Naive thymus-derived CD4-positive, alpha-beta T cell (primary cell): ENCODE results near the gene ASB12. TPM values are rescaled to one million over a fixed set of nuclear protein-coding genes. Genes with fewer than 3 reads are reported as not detected.

Experiments used
- polyA plus RNA-seq, 2 donors: library from polyadenylated mRNA; unstranded; fragments of 300-500 nt; fragmentation: Illumina TruSeq; gene quantifications; one replicate each; pipeline ENCODE4 v1.2.3, GENCODE V29; 2021
- total RNA-seq, 6 experiments: library from RNA in 5 of 6; stranded (reverse) in 5 of 6; gene quantifications; 1 replicate in 5 of 6; 2 replicates in 1 of 6; pipeline ENCODE4 v1.2.3 and lab custom pipeline; 2021 to 2026

Gene ASB12
- total and polyA plus RNA-seq, 7 experiments from 2014 or later, result 0.55 TPM; not detected in 6

Other genes with a start within 250 kb of the ASB12 start
- 1 to 10 TPM; 3.7 to 6.6 (median 5.0) TPM for gene AMER1, start 24.9 kb downstream of the ASB12 start, total RNA-seq
- under 1 TPM; 0.05 to 0.07 TPM for gene AMER1, start 24.9 kb downstream of the ASB12 start, polyA plus RNA-seq
- gene MTMR8, start 164.8 kb upstream of the ASB12 start, total RNA-seq, result 1 to 10 TPM; 4.7 to 9.4 (median 7.2) TPM
- gene MTMR8, start 164.8 kb upstream of the ASB12 start, polyA plus RNA-seq, result 1 to 10 TPM; 2.7 to 5.1 TPM